DMS79 (cell line): Measurements from ENCODE around the gene ZBTB44.

Source experiments
- DNase-seq: peaks from one replicate; lab custom pipeline; 2025; lab: John Stamatoyannopoulos, UW

The ZBTB44 gene

DNA sequence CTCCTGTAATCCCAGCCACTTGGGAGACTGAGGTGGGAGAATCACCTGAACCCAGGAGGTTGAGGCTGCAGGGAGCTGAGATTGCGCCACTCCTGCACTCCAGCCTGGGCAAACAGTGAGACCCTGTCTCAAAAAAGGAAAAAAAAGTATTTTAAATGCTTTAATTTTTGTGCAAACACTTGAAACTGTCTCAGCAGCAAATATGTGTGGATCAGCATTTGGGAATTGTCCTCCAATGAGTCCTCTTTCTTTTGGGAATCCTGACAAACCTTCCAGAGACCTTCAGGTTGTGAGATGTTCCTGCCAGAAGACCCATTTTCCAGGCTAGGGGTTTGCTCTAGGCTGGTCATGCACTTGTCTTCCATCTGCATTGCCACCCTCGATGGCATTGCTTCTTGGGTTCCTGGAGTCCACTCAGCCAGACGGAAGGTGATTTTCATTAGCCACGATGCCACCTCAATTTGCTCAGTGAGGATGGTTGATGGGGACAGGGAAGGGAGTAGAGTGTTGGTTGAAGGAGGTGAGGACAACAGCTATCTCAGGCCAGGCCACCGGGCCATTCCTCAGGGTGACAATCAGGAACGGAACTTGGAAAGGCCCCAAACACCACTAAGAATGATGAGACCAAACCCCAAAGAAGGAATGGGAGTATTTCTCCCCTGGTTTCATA is 99.7 kb downstream of the ZBTB44 start:
- no peak for DNase-seq

DNA sequence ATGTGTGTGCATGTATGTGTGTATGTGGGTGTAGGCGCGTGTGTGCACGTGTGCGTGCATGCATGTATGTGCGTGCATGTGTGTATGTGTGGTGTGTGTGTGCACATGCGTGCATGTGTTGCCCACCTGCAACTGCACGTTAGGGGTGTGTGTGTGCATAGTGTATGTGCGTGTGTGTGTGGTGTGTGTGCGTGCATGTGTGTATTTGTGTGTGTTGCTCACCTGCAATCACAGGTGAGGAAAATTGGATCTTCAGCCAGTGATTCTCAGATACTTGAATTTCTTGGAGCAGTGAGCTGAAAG is 100.8 kb downstream of the ZBTB44 start:
- no peak for DNase-seq

DNA sequence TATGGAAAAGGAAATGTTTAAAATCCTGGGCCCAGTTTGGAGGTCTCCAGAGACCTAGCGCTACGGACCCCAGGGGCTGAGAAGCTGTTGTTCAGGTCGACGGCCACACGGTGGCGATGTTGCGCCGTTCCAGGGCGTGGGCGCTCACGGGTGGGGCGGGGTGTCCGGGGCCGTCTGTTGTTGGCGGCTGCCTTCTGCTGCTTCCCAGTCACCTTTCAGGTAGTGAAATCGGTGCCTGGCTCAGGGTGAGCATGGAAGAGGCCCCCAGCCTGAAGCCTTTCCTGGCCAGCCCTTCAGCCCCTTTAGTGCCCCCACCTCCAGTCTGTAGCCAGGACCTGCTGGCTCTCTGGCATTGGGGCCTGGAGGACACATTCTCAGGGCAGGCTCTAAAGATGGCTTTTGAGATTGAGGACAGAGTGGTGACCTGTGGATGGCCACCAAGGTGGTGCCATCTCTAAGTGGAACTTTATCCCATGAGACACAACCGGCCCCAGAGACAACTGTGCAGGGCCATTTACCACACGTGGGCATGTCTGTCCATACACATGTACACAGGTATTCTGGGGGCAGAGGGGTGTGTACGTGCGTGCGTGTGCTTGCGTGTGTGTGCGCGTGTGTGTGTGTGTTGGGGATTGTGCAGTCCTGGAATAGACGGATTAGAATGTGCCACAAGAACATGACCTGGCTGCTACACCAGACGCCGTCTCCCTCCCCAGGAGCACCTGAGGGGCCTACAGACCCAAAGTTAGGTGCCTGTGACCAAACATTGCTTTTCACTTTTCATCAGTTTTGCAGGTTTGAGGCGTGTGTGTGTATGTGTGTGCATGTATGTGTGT is 101.4 kb downstream of the ZBTB44 start:
- peak; percentile 19 for DNase-seq

DNA sequence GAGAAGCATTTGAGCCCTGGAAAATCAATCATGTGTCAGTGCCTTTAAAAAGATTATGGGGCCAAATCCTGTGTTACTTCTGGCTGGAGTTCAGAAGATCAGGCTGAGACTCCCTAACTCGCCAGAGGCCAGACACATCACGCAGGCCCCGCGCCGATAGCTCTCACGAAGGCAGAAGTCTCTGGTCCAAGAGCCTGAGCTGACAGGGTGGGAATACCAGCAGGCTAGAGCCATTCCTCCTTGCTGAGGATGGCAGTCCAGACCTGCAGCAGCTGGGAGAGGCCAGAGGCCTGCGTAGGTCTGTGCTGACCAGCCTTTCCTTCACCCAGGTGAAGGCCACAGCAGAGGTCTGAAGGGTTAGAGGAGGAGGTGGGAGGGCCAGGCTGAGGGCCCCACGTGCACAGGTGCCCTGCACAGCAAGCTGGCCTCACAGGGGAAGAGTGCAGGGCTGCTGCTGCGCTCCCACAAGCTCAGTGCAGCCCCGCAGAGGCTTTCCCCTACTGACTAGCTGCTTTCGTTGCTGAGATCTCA is 102.2 kb downstream of the ZBTB44 start:
- no peak for DNase-seq

- no peak for DNase-seq
Measured at GRCh38 chr11:130211781-130212401, 102.8 kb downstream of the ZBTB44 start.

DNA sequence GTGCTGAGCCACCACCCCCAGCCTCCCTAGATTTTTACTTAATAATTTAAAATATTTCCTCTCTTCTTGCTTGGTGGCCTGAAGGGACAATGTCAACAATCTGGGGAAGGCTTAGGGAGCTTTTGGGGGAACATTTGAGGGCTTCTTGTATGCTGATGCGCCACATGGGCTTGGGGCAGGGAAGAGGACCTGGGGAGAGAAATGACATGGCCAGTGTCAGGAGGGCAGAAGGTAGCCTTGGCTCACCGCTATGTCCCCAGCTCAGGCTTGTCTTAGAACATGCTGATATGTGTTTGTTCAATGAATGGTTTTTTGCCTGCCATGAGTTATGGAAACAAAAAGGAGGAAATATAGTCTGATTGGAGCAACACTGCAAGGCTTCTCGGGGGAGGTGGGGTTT is 103.6 kb downstream of the ZBTB44 start:
- DNase-seq: no peak

GRCh38 chr11:130209954-130210854 is 104.5 kb downstream of the ZBTB44 start:
- DNase-seq: no peak

DNA sequence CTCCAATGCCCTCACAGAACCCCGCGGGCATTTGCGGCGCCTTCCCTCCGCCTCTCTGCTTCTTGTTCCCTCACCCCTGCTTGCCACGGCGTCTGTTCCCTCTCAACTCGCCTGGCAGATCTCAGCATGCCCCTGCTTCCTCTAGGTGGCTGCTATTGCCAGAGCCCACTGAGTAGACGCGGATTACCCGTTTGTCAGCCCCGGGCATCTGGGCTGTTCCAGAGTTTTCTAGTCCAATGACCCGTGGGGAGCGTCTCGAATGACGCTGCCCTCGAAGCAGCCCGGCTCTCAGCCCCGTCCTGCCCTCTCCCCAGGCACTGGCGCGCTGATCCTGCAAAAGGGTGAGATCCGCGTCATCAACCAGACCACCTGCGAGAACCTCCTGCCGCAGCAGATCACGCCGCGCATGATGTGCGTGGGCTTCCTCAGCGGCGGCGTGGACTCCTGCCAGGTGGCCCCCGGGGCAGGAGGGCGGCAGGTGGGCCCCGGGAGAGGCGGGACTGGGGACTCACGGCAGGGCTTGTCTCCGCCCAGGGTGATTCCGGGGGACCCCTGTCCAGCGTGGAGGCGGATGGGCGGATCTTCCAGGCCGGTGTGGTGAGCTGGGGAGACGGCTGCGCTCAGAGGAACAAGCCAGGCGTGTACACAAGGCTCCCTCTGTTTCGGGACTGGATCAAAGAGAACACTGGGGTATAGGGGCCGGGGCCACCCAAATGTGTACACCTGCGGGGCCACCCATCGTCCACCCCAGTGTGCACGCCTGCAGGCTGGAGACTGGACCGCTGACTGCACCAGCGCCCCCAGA is 105.4 kb downstream of the ZBTB44 start:
- no peak for DNase-seq

DNA sequence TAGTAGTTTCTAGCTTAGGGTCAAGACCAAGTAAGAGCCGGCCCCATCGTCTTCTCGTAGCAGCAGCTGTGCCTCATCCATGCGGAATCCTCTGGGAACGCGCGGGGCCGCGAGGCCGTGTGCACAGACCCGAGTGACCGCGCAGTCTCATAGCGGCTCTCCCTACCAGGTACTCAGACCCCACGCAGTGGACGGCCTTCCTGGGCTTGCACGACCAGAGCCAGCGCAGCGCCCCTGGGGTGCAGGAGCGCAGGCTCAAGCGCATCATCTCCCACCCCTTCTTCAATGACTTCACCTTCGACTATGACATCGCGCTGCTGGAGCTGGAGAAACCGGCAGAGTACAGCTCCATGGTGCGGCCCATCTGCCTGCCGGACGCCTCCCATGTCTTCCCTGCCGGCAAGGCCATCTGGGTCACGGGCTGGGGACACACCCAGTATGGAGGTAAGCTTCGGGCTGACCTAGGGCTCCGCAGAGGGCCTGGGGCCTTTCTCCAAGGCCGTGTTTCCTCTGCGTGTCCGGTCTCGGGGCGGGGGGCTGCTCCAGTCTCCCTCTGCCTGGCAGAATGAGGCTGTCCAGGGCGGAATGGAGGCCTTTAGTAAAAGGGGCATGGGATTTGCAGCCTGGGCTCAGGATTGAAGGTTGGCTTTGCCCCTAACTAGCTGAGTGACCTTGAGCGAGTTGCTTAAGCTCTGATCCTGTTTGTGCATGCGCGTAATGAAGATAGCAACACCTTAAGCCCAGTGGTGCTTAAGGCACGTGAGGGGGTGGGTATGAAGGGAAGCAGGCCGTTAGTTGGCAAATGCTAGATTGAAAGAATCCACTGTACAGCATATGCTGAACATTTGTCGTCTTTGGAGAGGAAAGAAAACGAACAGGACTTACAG is 106.2 kb downstream of the ZBTB44 start:
- DNase-seq: no peak

DNA sequence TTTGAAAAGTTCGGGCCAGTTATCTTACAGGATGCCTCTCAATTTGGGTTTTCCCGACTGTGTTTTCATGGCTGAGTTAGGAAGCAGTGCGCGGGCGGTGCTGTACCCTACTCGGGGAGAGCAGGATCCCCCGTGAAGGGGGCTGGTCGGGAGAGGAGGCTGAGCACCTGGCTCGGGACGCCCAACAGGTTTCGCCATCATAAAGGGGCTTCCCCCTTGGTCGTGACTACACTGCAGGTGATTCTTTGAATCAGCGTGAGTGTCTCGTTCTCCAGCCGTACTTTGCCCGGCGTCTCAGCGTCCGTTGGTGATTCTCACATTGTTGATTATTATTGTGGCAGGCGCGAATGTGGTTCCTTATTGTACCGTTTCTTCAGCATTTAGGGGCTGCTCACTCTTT is 108.6 kb downstream of the ZBTB44 start:
- no peak for DNase-seq

DNA sequence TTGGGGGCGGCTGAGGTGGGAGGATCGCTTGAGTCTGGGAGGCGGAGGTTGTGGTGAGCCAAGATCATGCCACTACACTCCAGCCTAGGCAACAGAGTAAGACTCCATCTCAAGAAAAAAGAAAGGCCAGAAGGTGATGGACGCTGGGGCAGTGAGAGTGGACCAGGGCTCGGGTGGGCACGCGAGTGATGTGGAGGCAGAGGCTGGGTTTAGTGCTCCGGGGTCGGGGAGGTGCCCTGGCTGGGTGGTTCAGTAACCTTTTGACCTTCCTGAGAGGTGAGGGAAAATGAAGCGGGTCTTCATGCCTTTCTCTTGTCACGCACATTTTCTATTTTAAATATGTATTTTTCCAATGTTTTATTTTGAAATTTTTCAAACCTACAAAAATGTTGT is 110.0 kb downstream of the ZBTB44 start:
- no peak for DNase-seq

- no peak for DNase-seq
Measured at GRCh38 chr11:130203766-130204702, 110.7 kb downstream of the ZBTB44 start.

DNA sequence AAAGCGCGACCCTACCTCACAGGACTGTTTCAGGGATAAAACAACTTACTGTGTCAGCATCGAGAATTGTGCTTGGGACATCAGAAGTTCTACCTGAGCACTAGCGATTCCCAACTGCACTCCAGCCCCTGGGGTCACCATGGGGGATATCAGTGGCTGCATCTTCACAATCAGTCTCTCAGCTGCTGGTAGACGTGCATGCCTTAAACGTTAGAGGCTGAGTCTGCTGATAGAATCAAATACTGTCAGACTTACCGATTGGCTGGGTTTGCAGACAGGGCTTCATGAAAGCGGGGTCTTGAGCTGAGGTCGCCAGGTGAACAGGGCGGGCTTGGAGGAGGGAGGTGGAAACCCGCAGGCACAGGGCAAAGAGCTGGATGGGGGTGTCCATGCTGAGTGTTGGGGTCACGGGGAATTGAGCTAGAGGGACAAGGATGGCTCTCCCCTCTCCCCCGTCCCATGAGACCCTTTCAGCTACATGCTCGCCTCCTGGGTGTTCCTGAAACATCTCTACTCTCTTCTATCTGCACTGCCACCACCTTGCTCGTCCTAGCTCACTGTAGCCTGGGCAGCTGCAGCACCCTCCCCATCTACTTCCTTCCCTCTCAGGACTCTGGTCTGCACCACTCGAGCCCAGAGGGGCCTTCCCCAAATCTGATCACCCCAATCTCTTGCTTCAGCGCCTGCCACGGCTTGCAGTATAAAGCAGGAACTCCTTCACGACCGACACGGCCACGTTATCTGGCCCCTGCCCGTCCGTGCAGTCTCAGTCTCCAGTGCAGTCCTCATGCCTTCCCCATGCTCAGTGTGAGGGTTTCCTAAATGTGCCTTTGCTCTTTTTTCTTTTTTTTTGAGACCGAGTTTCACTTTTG is 111.7 kb downstream of the ZBTB44 start:
- DNase-seq: no peak

DNA sequence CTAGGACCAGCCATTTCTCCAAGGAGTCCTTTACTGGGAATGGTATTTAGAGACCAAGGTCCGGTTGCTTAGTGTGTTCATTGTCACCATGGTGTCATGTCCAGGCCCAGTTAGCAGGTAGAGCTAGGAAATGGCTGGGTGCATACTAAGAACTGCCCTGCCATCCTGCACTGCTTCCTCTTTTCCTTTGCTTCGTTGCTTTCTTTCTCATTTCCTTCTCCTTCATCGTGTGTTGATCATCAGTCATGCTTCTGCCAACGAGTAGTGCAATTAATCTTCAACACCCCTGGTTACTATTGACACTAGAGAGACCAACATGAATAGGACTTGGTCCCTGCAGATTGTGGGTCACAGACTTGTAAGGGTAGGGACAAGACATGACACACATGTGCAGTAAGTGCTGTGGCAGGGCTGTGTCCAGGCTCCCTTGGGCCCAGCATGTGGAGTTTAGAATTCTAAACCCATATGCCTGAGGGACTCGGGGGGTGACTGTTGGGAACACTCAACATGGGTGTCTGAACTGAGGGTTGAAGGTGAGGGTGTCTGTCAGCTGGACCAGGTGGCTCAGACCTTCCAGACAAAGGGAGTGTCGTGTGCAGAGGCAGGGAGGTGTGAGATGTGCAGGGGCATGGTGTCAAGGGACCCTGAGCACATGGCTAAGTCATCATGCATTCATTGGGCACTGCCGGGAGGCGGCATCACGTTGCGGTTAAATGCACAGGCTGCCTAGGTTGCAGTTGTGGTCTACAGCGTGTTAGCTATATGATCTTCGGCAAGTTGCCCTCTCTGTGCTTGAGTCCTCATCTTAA is 112.5 kb downstream of the ZBTB44 start:
- no peak for DNase-seq

DNA sequence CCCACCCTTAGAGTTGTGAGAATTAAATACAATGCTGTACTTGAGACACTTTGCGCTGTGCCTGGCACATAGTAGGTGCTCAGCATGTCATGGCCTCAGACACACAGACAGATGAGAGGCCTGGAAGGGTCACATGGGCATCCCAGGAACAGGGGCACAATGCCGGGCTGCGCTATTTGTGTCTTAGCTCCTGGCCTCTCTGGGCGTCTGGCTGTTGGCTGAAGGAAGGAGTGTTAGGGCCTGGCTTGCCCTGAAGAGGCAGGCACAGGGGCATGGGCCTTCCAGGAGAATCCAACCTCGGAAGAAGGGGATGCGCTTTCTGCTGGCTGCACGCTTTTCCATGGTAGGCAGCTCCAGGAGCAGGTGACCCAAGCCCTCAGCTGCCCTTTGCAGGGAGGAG is 113.7 kb downstream of the ZBTB44 start:
- no peak for DNase-seq

DNA sequence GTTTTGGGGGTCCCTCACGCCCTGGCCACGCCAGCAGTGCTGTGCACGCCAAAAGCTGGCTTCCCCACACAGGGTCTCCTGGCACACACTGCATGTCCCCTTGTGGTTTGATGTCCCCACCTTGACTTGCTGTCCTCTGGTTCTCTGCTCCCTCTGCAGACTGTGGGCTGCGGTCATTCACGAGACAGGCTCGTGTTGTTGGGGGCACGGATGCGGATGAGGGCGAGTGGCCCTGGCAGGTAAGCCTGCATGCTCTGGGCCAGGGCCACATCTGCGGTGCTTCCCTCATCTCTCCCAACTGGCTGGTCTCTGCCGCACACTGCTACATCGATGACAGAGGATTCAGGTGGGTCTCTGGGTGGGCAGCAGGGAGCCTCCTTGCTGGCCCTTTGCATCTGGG is 114.9 kb downstream of the ZBTB44 start:
- no peak for DNase-seq

- DNase-seq: no peak
Measured at GRCh38 chr11:130198964-130199363, 115.8 kb downstream of the ZBTB44 start.
